Measurements from ENCODE around the gene UHMK1.

The UHMK1 gene

DNA sequence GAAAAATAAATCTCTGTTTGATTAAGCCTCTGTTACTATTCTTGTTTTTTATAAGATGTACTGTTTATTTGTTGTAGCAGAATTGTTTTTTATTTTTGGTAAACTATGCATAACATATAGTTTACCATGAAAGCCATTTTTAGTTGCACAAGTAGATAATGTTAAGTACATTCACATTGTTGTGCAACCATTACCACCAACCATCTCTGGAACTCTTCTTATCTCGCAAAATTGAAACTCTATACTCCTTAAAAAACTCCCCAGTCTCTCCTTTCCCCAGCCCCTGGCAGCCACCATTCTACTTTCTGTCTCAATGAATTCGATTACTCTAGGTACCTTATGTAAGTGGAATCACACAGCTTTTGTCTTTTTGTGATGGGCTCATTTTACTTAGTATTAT lies 27.4 kb upstream of the UHMK1 start:
- H3K4me3 ChIP-seq (ENCODE audit: low read depth, low read length), result no peak overlapping the region
- DNase-seq (ENCODE audit: low read depth), result no peak
- TF ChIP-seq CTCF (IDR thresholded peaks at IDR 0.05; ENCODE audit: low read depth, low read length) (no peak), POLR2A (IDR thresholded peaks at IDR 0.05; ENCODE audit: extremely low read depth, insufficient read length) (no peak), MAX (IDR thresholded peaks at IDR 0.05; ENCODE audit: low read depth, low read length) (no peak), MYC (IDR thresholded peaks at IDR 0.05; ENCODE audit: low read depth, low read length) (no peak)

GRCh38 chr1:162471290-162471853 lies 26.2 kb upstream of the UHMK1 start:
- TF ChIP-seq MAX (IDR thresholded peaks at IDR 0.05; ENCODE audit: low read depth, low read length) (no peak), MYC (IDR thresholded peaks at IDR 0.05; ENCODE audit: low read depth, low read length) (no peak), POLR2A (IDR thresholded peaks at IDR 0.05; ENCODE audit: extremely low read depth, insufficient read length) (no peak), CTCF (IDR thresholded peaks at IDR 0.05; ENCODE audit: low read depth, low read length) (no peak)
- DNase-seq (ENCODE audit: low read depth), result no peak
- no peak overlapping the region for H3K4me3 ChIP-seq (ENCODE audit: low read depth, low read length)

- TF ChIP-seq CTCF (IDR thresholded peaks at IDR 0.05; ENCODE audit: low read depth, low read length) (no peak), MYC (IDR thresholded peaks at IDR 0.05; ENCODE audit: low read depth, low read length) (no peak), POLR2A (IDR thresholded peaks at IDR 0.05; ENCODE audit: extremely low read depth, insufficient read length) (no peak), MAX (IDR thresholded peaks at IDR 0.05; ENCODE audit: low read depth, low read length) (no peak)
- H3K4me3 ChIP-seq (ENCODE audit: low read depth, low read length), result no peak overlapping the region
- no peak for DNase-seq (ENCODE audit: low read depth)
Observed at GRCh38 chr1:162475089-162475488, 22.5 kb upstream of the UHMK1 start.

- H3K4me3 ChIP-seq (ENCODE audit: low read depth, low read length), result no peak overlapping the region
- TF ChIP-seq MAX (IDR thresholded peaks at IDR 0.05; ENCODE audit: low read depth, low read length) (no peak), MYC (IDR thresholded peaks at IDR 0.05; ENCODE audit: low read depth, low read length) (no peak), POLR2A (IDR thresholded peaks at IDR 0.05; ENCODE audit: extremely low read depth, insufficient read length) (no peak), CTCF (IDR thresholded peaks at IDR 0.05; ENCODE audit: low read depth, low read length) (peak; percentile 11)
- no peak for DNase-seq (ENCODE audit: low read depth)
Observed at GRCh38 chr1:162475539-162476185, 22.0 kb upstream of the UHMK1 start.

- no peak overlapping the region for H3K4me3 ChIP-seq (ENCODE audit: low read depth, low read length)
- DNase-seq (ENCODE audit: low read depth), result no peak
- TF ChIP-seq MYC (IDR thresholded peaks at IDR 0.05; ENCODE audit: low read depth, low read length) (no peak), POLR2A (IDR thresholded peaks at IDR 0.05; ENCODE audit: extremely low read depth, insufficient read length) (no peak), CTCF (IDR thresholded peaks at IDR 0.05; ENCODE audit: low read depth, low read length) (no peak), MAX (IDR thresholded peaks at IDR 0.05; ENCODE audit: low read depth, low read length) (no peak)
Observed at GRCh38 chr1:162476620-162477019, 21.0 kb upstream of the UHMK1 start.
